Osteoblast (primary cell): ENCODE results near the gene CCDC6. TPM values are rescaled to one million over a fixed set of nuclear protein-coding genes. Genes with fewer than 3 reads are reported as not detected.

ENCODE experiments used
- DNase-seq: peaks from one replicate; pipeline ENCODE4 v3.0.0; 2011; ENCODE audit warnings: low spot score, mixed read lengths; ENCODE audit not compliant: insufficient read length; ENCODE audit errors: missing footprints
- H2AFZ ChIP-seq: 2 replicates; pipeline ENCODE4 v1.6.0; 2011; ENCODE audit warnings: mild to moderate bottlenecking, low read length
- H3K27ac ChIP-seq: 2 replicates; pipeline ENCODE4 v1.5.1; 2011; ENCODE audit warnings: mild to moderate bottlenecking, low read depth, low read length, moderate library complexity
- H3K27me3 ChIP-seq: 2 replicates; pipeline ENCODE4 v1.6.0; 2012; ENCODE audit warnings: mild to moderate bottlenecking, control low read depth, inconsistent platforms, low read length, moderate library complexity; ENCODE audit not compliant: insufficient read depth
- H3K36me3 ChIP-seq: 2 replicates; pipeline ENCODE4 v1.5.1; 2011; ENCODE audit warnings: mild to moderate bottlenecking, low read length, control low read depth, moderate library complexity; ENCODE audit not compliant: insufficient read depth
- H3K4me1 ChIP-seq: 2 replicates; pipeline ENCODE4 v1.5.1; 2011; ENCODE audit warnings: mild to moderate bottlenecking, low read length, control low read depth, moderate library complexity; ENCODE audit not compliant: insufficient read depth
- H3K4me2 ChIP-seq: 2 replicates; pipeline ENCODE4 v1.6.0; 2011; ENCODE audit warnings: mild to moderate bottlenecking, low read length; ENCODE audit not compliant: insufficient read depth
- H3K4me3 ChIP-seq: fragments of 200-600 bp; sonication (generic); 3 replicates; pipeline ENCODE4 v1.5.1; 2012; ENCODE audit warnings: mild to moderate bottlenecking, low read length, inconsistent platforms; ENCODE audit not compliant: insufficient read depth
- H3K79me2 ChIP-seq: 2 replicates; pipeline ENCODE4 v1.6.0; 2012; ENCODE audit warnings: mild to moderate bottlenecking, low read length, control low read depth, inconsistent platforms; ENCODE audit not compliant: insufficient read depth
- H3K9me3 ChIP-seq: 2 replicates; pipeline ENCODE4 v1.5.1; 2011; ENCODE audit warnings: low read depth, low read length, control low read depth
- H4K20me1 ChIP-seq: 2 replicates; pipeline ENCODE4 v1.6.0; 2012; ENCODE audit warnings: mild to moderate bottlenecking, low read length, control low read depth; ENCODE audit not compliant: insufficient read depth
- total RNA-seq: library from RNA; depleted of rRNA; stranded (reverse); fragments of >200 nt; gene quantifications from 2 replicates; pipeline ENCODE4 v1.2.3, GENCODE V29; 2012
- TF ChIP-seq, protein P1 (sequence below): IDR thresholded peaks from 2 replicates; pipeline ENCODE4 v1.5.1; 2011; ENCODE audit warnings: mild to moderate bottlenecking, low read depth, low read length, moderate library complexity; ENCODE audit errors: extremely low read depth

Gene CCDC6
- total RNA-seq, 1 donor = 51.8 TPM

DNA sequence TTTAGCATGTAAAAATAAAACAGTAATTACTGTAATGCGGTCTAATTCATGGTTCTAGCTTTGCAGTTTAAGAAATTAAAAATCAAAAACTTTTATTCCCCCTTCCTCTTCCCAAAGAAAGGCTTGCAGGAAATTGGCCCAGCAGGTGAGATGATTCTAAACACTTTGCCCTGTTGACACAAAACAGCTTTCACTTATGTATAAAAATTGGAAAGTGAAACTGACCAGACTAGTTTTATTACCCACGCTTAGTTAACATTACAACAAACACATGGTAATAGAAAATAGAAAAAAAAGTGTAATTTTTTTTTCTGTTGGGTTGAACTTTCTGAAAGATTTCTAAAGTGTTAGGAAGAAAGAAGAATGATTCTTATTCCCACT is 1.2 kb upstream of the CCDC6 start:
- H3K36me3 ChIP-seq = no peaks in the 10 kb centered on the region
- H3K79me2 ChIP-seq = peaks cover 35% of the 10 kb centered on the region
- no peaks in the 10 kb centered on the region for H3K9me3 ChIP-seq
- peak overlapping the region; percentile 97 for H3K4me3 ChIP-seq
- H3K4me2 ChIP-seq = peak overlapping the region; percentile 84
- no peaks in the 10 kb centered on the region for H3K27me3 ChIP-seq
- no peak for DNase-seq
- H4K20me1 ChIP-seq = peaks cover 16% of the 10 kb centered on the region
- TF ChIP-seq, protein P1, sequence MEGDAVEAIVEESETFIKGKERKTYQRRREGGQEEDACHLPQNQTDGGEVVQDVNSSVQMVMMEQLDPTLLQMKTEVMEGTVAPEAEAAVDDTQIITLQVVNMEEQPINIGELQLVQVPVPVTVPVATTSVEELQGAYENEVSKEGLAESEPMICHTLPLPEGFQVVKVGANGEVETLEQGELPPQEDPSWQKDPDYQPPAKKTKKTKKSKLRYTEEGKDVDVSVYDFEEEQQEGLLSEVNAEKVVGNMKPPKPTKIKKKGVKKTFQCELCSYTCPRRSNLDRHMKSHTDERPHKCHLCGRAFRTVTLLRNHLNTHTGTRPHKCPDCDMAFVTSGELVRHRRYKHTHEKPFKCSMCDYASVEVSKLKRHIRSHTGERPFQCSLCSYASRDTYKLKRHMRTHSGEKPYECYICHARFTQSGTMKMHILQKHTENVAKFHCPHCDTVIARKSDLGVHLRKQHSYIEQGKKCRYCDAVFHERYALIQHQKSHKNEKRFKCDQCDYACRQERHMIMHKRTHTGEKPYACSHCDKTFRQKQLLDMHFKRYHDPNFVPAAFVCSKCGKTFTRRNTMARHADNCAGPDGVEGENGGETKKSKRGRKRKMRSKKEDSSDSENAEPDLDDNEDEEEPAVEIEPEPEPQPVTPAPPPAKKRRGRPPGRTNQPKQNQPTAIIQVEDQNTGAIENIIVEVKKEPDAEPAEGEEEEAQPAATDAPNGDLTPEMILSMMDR = no peak
- peak overlapping the region; percentile 93 for H2AFZ ChIP-seq
- peaks cover 25% of the 10 kb centered on the region for H3K4me1 ChIP-seq
- H3K27ac ChIP-seq = peak overlapping the region; percentile 95

DNA sequence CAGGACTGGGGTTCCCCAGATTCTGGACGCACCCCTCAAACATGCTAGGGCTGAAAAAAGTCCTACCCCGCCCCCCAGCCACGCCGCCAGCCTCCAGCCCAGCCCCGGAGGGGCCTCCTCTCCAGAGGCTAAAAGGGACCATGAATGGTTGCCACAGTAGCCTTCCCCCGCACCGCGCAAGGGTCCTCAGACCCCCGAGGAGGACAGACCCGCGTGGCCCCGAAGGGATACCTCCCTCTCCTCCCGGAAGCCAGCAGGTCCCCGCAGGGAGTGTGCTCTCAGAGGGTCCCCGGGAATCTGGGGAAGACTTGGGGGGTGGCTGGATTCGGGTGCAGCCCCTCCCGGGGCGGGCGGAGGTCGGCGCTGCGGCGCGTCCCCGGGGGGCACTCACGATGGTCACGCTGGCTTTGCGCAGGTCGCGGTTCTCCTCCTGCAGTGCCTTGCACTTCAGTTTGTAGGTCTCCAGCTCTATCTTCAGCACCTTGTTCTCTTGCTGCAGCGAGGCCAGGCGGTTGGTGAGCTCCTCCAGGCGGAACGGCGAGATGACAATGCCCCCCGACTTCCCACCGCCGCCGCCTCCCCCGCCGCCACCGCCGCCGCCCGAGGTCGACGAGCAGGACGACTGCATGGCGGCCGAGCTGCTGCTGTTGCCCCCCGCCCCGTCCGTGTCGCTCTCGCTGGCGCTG is 482 bp downstream of the CCDC6 start:
- Histone ChIP-seq H4K20me1 (peaks cover 28% of the 10 kb centered on the region), H3K9me3 (no peaks in the 10 kb centered on the region), H3K79me2 (peaks cover 52% of the 10 kb centered on the region), H3K27ac (peak overlapping the region; percentile 24), H3K4me1 (peaks cover 25% of the 10 kb centered on the region), H2AFZ (peak overlapping the region; percentile 82), H3K36me3 (no peaks in the 10 kb centered on the region), H3K4me2 (peak overlapping the region; percentile 84), H3K4me3 (peak overlapping the region; percentile 97), H3K27me3 (no peaks in the 10 kb centered on the region)
- DNase-seq = peak; percentile 73
- TF ChIP-seq, protein P1 = no peak

DNA sequence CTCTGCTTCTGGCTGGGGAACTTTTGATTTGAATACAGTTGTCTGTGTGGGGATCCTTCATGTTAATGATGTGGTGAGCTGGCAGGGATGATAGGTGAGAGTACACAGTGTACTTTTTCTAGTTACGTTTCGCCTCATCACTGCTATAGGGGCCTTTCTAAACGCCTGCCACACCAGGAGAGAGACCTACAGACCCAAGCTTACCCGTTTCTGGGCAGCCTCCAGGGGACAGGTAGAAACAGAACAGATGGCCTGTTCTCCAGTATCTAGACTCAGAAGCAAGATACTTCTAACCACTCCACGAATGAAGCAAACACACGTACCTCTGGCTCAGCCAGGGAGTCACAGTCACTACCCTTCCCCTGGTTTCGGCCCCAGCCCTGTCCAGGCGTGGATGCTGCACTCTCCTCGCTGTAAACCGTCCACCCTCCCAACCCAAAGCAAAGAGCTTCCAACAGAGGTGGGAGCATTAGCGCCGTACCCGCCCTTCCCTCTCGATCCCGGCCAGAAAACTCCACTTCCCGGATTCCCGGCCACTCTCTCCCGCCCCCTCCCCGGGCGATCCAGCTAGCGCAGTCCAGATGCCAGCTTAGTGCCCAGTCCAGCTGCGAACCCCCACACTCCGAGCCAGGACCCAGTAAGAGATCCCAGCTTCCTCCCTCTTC is 1.2 kb downstream of the CCDC6 start:
- Histone ChIP-seq H3K4me3 (peak overlapping the region; percentile 97), H3K4me1 (peaks cover 25% of the 10 kb centered on the region), H3K36me3 (no peaks in the 10 kb centered on the region), H3K79me2 (peaks cover 58% of the 10 kb centered on the region), H3K4me2 (peak overlapping the region; percentile 84), H2AFZ (peak overlapping the region; percentile 82), H4K20me1 (peaks cover 32% of the 10 kb centered on the region), H3K9me3 (no peaks in the 10 kb centered on the region), H3K27ac (peak overlapping the region; percentile 24), H3K27me3 (no peaks in the 10 kb centered on the region)
- TF ChIP-seq, protein P1 = no peak
- DNase-seq = no peak

DNA sequence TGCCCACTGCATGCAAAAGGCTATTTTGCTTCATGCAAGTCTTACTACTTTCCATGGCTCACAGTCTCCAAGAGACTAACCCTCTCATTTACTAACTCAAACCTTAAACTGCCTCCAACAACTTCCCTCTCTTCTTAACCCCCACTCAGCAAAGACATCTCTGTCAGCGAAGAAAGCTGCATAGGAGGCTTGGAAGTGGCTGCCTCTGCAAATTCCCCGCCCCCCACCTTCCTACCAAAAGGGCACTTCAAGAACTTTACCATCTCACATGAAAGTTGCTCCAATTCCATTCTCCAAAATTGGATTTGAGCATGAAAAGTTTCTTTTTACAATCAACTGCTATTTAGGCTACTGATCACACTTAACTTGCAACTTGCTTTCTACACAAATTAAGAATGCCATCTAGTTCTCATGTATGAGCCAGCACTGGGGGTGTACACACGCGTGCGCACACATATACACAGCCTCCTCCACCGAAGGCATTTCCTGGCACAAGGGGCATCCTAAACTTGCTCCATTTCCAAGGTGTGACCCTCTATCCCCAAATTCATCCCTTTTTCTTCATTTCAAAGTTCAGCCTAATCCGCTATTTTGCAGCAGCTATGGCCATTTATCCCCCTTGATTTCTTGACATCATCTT is 1.8 kb downstream of the CCDC6 start:
- Histone ChIP-seq H3K4me3 (peak overlapping the region; percentile 97), H3K36me3 (no peaks in the 10 kb centered on the region), H2AFZ (peak overlapping the region; percentile 82), H4K20me1 (peaks cover 37% of the 10 kb centered on the region), H3K79me2 (peaks cover 65% of the 10 kb centered on the region), H3K27me3 (no peaks in the 10 kb centered on the region), H3K9me3 (no peaks in the 10 kb centered on the region), H3K4me1 (peaks cover 25% of the 10 kb centered on the region), H3K4me2 (peak overlapping the region; percentile 84), H3K27ac (no peak overlapping the region)
- DNase-seq = no peak
- TF ChIP-seq, protein P1 = no peak
